Measurements from ENCODE around the gene LYRM1.

The LYRM1 gene

DNA sequence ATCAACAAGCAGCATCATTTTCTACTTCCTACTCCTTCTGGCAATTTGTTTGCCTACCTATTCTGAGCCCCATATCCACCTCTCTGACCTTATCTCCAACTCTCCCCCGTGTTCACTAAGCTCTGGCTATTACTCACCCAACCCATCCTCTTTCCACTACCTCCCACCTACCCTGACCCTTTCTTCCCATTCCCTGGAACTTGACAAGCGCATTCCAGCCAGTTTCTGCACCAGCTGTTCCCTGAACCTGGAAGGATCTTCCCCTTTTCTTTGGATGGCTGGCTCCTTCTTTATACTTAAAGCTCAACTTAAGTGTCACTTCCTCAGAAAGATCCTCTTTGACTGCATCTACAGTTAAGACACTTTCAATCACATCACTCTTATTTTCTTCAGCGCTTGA, 2.6 kb upstream of the LYRM1 start:
- H3K4me1 ChIP-seq (ENCODE audit: insufficient read depth, insufficient read length) = peaks cover 3% of the 10 kb centered on the region
- no peaks in the 10 kb centered on the region for H3K9me3 ChIP-seq (ENCODE audit: insufficient read depth, low read length)
- no peak overlapping the region for H3K4me3 ChIP-seq (ENCODE audit: insufficient read length, low read depth)
- peaks cover 46% of the 10 kb centered on the region for H3K36me3 ChIP-seq (ENCODE audit: insufficient read depth, insufficient read length, low read length)
- H3K9ac ChIP-seq (ENCODE audit: insufficient read length, low read depth) = no peak overlapping the region
- no peaks in the 10 kb centered on the region for H3K27me3 ChIP-seq (ENCODE audit: insufficient read depth, insufficient read length)
- no peak for DNase-seq (ENCODE audit: low read depth, low spot score)
- TF ChIP-seq SUZ12 (IDR thresholded peaks at IDR 0.05; ENCODE audit: extremely low read depth, insufficient read depth, insufficient read length) = no peak
- no peak for TF ChIP-seq YY1 (IDR thresholded peaks at IDR 0.05; ENCODE audit: insufficient read depth, insufficient read length)
- TF ChIP-seq ZNF274 (IDR thresholded peaks at IDR 0.05; ENCODE audit: low read depth, low read length) = no peak

DNA sequence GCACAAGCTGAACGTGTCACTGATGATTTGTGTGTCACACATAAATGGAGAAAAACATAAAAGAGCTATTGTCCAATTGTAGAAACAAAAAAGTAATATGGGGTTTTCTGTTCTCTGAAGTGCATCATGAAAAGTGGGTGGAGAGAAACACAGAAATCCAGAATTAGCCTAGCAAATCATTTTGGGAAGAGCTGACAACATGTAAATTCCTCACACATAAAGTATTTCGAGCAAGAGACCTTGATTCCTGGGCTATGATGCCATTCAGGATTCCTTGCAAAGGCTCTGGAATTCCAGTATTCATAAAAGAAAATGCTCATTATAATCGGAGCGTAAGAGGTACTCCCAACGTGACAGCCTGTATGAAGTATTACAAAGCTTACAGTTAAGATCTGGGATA, 1.5 kb upstream of the LYRM1 start:
- Histone ChIP-seq H3K9me3 (ENCODE audit: insufficient read depth, low read length) (no peaks in the 10 kb centered on the region), H3K4me1 (ENCODE audit: insufficient read depth, insufficient read length) (peaks cover 3% of the 10 kb centered on the region), H3K4me3 (ENCODE audit: insufficient read length, low read depth) (peak overlapping the region; percentile 86), H3K27me3 (ENCODE audit: insufficient read depth, insufficient read length) (no peaks in the 10 kb centered on the region), H3K36me3 (ENCODE audit: insufficient read depth, insufficient read length, low read length) (peaks cover 45% of the 10 kb centered on the region), H3K9ac (ENCODE audit: insufficient read length, low read depth) (peak overlapping the region; percentile 90)
- TF ChIP-seq YY1 (IDR thresholded peaks at IDR 0.05; ENCODE audit: insufficient read depth, insufficient read length) (no peak), SUZ12 (IDR thresholded peaks at IDR 0.05; ENCODE audit: extremely low read depth, insufficient read depth, insufficient read length) (no peak), ZNF274 (IDR thresholded peaks at IDR 0.05; ENCODE audit: low read depth, low read length) (no peak)
- no peak for DNase-seq (ENCODE audit: low read depth, low spot score)

DNA sequence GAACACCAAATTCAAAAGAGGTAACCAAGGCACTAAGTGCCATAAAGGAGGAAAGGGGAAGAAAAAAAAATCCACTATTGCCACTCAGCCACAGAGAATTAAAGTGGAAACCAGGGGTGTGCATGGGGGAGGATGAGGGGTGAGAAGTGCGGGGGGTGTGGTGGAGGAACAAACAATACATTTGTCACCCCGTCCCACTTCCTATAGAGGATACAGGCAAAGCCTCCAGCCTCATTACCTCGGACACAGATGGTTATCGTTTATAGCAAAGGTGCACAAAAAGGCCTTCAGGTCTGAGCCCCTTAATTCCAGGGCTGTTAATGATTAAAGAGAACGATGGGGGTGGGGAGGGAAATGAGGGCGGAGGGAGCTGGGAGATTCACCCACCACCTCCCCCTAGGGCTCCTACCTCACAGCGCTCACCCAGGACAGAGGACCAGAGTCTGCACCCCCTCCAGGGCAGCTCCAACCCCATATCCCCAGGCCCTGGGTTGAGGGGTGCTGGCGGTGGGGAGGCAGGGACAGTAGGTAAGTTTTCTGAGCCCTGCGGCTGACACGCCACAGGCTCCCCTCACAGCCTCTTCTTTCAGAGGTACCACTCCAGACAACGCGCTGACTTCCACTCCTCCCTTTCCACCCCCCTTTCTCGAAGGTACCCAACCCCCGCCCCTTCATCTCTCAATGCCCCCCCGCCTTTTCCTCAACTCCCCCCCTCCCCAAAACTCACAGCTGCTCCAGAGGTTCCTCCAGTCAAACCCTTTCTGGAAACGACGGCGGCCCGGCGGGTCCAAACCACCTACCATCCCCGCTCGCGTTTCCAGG, 883 bp upstream of the LYRM1 start:
- peak overlapping the region; percentile 86 for H3K4me3 ChIP-seq (ENCODE audit: insufficient read length, low read depth)
- H3K27me3 ChIP-seq (ENCODE audit: insufficient read depth, insufficient read length) = no peaks in the 10 kb centered on the region
- no peak for DNase-seq (ENCODE audit: low read depth, low spot score)
- peak overlapping the region; percentile 90 for H3K9ac ChIP-seq (ENCODE audit: insufficient read length, low read depth)
- H3K9me3 ChIP-seq (ENCODE audit: insufficient read depth, low read length) = no peaks in the 10 kb centered on the region
- H3K4me1 ChIP-seq (ENCODE audit: insufficient read depth, insufficient read length) = no peaks in the 10 kb centered on the region
- H3K36me3 ChIP-seq (ENCODE audit: insufficient read depth, insufficient read length, low read length) = peaks cover 38% of the 10 kb centered on the region
- no peak for TF ChIP-seq SUZ12 (IDR thresholded peaks at IDR 0.05; ENCODE audit: extremely low read depth, insufficient read depth, insufficient read length)
- no peak for TF ChIP-seq YY1 (IDR thresholded peaks at IDR 0.05; ENCODE audit: insufficient read depth, insufficient read length)
- TF ChIP-seq ZNF274 (IDR thresholded peaks at IDR 0.05; ENCODE audit: low read depth, low read length) = no peak

GRCh38 chr16:20901068-20901435, 481 bp downstream of the LYRM1 start:
- peaks cover 30% of the 10 kb centered on the region for H3K36me3 ChIP-seq (ENCODE audit: insufficient read depth, insufficient read length, low read length)
- TF ChIP-seq ZNF274 (IDR thresholded peaks at IDR 0.05; ENCODE audit: low read depth, low read length) (no peak), SUZ12 (IDR thresholded peaks at IDR 0.05; ENCODE audit: extremely low read depth, insufficient read depth, insufficient read length) (no peak), YY1 (IDR thresholded peaks at IDR 0.05; ENCODE audit: insufficient read depth, insufficient read length) (no peak)
- H3K9ac ChIP-seq (ENCODE audit: insufficient read length, low read depth) = peak overlapping the region; percentile 92
- H3K9me3 ChIP-seq (ENCODE audit: insufficient read depth, low read length) = no peaks in the 10 kb centered on the region
- peak; percentile 1 for DNase-seq (ENCODE audit: low read depth, low spot score)
- no peaks in the 10 kb centered on the region for H3K4me1 ChIP-seq (ENCODE audit: insufficient read depth, insufficient read length)
- H3K4me3 ChIP-seq (ENCODE audit: insufficient read length, low read depth) = peak overlapping the region; percentile 85
- no peaks in the 10 kb centered on the region for H3K27me3 ChIP-seq (ENCODE audit: insufficient read depth, insufficient read length)

- TF ChIP-seq YY1 (IDR thresholded peaks at IDR 0.05; ENCODE audit: insufficient read depth, insufficient read length) = no peak
- TF ChIP-seq ZNF274 (IDR thresholded peaks at IDR 0.05; ENCODE audit: low read depth, low read length) = no peak
- no peak for TF ChIP-seq SUZ12 (IDR thresholded peaks at IDR 0.05; ENCODE audit: extremely low read depth, insufficient read depth, insufficient read length)
- DNase-seq (ENCODE audit: low read depth, low spot score) = peak; percentile 30
- Histone ChIP-seq H3K9ac (ENCODE audit: insufficient read length, low read depth) (peak overlapping the region; percentile 92), H3K4me1 (ENCODE audit: insufficient read depth, insufficient read length) (no peaks in the 10 kb centered on the region), H3K4me3 (ENCODE audit: insufficient read length, low read depth) (peak overlapping the region; percentile 85), H3K36me3 (ENCODE audit: insufficient read depth, insufficient read length, low read length) (peaks cover 26% of the 10 kb centered on the region), H3K9me3 (ENCODE audit: insufficient read depth, low read length) (no peaks in the 10 kb centered on the region), H3K27me3 (ENCODE audit: insufficient read depth, insufficient read length) (no peaks in the 10 kb centered on the region)
These were observed 1.0 kb downstream of the LYRM1 start for GRCh38 chr16:20901436-20902112.

DNA sequence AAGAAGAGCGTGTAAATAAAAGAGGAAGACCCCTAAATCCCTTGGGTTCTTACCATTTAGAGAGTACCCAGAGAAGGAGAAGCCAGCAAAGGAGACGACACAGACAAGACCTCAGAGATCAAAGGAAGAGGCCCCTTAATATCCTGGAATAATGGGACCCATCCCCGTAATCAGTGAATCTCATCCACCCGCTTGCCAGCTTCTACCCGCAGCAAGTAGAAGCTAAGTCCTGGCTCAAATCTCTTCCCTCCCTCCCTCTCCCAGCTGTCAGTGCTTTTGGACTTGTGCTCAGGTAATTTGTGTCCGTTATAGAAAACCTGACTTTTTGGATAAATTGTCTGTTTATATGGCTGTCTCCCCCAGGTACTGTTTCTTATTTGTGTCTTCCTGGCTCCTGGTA, 1.9 kb downstream of the LYRM1 start:
- no peak overlapping the region for H3K9ac ChIP-seq (ENCODE audit: insufficient read length, low read depth)
- H3K4me1 ChIP-seq (ENCODE audit: insufficient read depth, insufficient read length) = no peaks in the 10 kb centered on the region
- no peak overlapping the region for H3K4me3 ChIP-seq (ENCODE audit: insufficient read length, low read depth)
- no peaks in the 10 kb centered on the region for H3K27me3 ChIP-seq (ENCODE audit: insufficient read depth, insufficient read length)
- H3K36me3 ChIP-seq (ENCODE audit: insufficient read depth, insufficient read length, low read length) = peaks cover 18% of the 10 kb centered on the region
- DNase-seq (ENCODE audit: low read depth, low spot score) = no peak
- TF ChIP-seq SUZ12 (IDR thresholded peaks at IDR 0.05; ENCODE audit: extremely low read depth, insufficient read depth, insufficient read length) (no peak), ZNF274 (IDR thresholded peaks at IDR 0.05; ENCODE audit: low read depth, low read length) (no peak), YY1 (IDR thresholded peaks at IDR 0.05; ENCODE audit: insufficient read depth, insufficient read length) (no peak)
- no peaks in the 10 kb centered on the region for H3K9me3 ChIP-seq (ENCODE audit: insufficient read depth, low read length)

Data from NT2/D1 (cell line).